ENCODE results near the gene MEF2B. TPM values are rescaled to one million over a fixed set of nuclear protein-coding genes. Genes with fewer than 3 reads are reported as not detected.

MEF2B gene
- polyA plus RNA-seq, 1 donor from 2014 or later = 0.22 TPM

DNA sequence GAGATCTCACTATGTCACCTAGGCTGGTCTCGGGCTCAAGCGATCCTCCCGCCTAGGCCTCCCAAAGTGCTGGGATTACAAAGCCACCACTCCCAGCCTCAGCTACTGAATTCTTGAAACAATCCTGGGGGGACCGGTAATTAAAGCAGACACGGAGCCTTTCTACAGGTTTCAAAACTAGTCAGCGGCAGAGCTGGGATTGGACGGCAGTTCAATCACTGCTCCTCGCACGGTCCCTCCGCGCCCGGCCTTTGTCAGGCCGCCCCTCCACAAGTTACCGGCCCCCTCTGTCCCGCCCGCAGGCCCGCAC is 21.7 kb upstream of the MEF2B start:
- Histone ChIP-seq H3F3A (ENCODE audit: insufficient read depth, low read length, poor library complexity, severe bottlenecking) (no peaks in the 10 kb centered on the region), H3K27me3 (ENCODE audit: insufficient read depth, low read depth, low read length) (no peaks in the 10 kb centered on the region), H3K9me3 (ENCODE audit: low read length) (no peaks in the 10 kb centered on the region), H3K4me2 (ENCODE audit: low read length) (peak overlapping the region; percentile 65), H4K20me1 (ENCODE audit: insufficient read depth) (no peaks in the 10 kb centered on the region), H3K4me3 (ENCODE audit: low read length) (peak overlapping the region; percentile 77), H3K36me3 (ENCODE audit: insufficient read depth, low read length) (no peaks in the 10 kb centered on the region), H3K79me2 (replicated peaks; ENCODE audit: insufficient read depth, low read length) (peaks cover 15% of the 10 kb centered on the region), H3K27ac (ENCODE audit: low read length) (peak overlapping the region; percentile 94), H3K9me2 (ENCODE audit: insufficient read depth, low read length) (no peaks in the 10 kb centered on the region), H2AFZ (ENCODE audit: low read depth, low read length) (peak overlapping the region; percentile 80), H3K9ac (ENCODE audit: low read length) (peak overlapping the region; percentile 86)
- TF ChIP-seq EP300 (conservative IDR thresholded peaks at IDR 0.05; ENCODE audit: poor library complexity, severe bottlenecking) (no peak), POLR2AphosphoS5 (IDR thresholded peaks at IDR 0.05) (no peak), MXI1 (conservative IDR thresholded peaks at IDR 0.05; ENCODE audit: poor library complexity, severe bottlenecking) (no peak), RAD21 (conservative IDR thresholded peaks at IDR 0.05) (no peak)
- TF ChIP-seq, protein P1, sequence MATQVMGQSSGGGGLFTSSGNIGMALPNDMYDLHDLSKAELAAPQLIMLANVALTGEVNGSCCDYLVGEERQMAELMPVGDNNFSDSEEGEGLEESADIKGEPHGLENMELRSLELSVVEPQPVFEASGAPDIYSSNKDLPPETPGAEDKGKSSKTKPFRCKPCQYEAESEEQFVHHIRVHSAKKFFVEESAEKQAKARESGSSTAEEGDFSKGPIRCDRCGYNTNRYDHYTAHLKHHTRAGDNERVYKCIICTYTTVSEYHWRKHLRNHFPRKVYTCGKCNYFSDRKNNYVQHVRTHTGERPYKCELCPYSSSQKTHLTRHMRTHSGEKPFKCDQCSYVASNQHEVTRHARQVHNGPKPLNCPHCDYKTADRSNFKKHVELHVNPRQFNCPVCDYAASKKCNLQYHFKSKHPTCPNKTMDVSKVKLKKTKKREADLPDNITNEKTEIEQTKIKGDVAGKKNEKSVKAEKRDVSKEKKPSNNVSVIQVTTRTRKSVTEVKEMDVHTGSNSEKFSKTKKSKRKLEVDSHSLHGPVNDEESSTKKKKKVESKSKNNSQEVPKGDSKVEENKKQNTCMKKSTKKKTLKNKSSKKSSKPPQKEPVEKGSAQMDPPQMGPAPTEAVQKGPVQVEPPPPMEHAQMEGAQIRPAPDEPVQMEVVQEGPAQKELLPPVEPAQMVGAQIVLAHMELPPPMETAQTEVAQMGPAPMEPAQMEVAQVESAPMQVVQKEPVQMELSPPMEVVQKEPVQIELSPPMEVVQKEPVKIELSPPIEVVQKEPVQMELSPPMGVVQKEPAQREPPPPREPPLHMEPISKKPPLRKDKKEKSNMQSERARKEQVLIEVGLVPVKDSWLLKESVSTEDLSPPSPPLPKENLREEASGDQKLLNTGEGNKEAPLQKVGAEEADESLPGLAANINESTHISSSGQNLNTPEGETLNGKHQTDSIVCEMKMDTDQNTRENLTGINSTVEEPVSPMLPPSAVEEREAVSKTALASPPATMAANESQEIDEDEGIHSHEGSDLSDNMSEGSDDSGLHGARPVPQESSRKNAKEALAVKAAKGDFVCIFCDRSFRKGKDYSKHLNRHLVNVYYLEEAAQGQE (IDR thresholded peaks at IDR 0.05; ENCODE audit: borderline replicate concordance) = no peak
- TF ChIP-seq, protein P2, sequence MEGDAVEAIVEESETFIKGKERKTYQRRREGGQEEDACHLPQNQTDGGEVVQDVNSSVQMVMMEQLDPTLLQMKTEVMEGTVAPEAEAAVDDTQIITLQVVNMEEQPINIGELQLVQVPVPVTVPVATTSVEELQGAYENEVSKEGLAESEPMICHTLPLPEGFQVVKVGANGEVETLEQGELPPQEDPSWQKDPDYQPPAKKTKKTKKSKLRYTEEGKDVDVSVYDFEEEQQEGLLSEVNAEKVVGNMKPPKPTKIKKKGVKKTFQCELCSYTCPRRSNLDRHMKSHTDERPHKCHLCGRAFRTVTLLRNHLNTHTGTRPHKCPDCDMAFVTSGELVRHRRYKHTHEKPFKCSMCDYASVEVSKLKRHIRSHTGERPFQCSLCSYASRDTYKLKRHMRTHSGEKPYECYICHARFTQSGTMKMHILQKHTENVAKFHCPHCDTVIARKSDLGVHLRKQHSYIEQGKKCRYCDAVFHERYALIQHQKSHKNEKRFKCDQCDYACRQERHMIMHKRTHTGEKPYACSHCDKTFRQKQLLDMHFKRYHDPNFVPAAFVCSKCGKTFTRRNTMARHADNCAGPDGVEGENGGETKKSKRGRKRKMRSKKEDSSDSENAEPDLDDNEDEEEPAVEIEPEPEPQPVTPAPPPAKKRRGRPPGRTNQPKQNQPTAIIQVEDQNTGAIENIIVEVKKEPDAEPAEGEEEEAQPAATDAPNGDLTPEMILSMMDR (IDR thresholded peaks at IDR 0.05; ENCODE audit: poor library complexity, severe bottlenecking) = no peak

DNA sequence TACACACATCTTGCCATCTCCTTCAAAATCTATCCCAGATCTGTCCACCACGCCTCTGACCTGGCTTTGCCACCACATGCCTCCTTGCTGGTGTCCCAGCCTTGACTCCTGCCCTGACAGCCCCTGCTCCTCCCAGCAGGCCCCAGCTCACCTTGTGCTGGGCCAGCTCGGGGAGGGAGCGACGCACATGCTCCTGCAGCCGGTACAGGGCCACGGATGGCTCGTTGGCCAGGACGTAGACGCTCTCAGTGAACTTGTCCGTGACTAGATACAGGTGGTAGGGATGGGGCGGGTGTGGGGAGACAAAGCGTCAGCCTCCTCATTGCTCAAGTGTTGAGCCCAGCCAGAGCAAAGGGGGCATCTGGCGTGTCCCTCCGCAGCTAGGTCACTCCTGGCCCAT is 16.7 kb upstream of the MEF2B start:
- Histone ChIP-seq H4K20me1 (ENCODE audit: insufficient read depth) (no peaks in the 10 kb centered on the region), H3K9me2 (ENCODE audit: insufficient read depth, low read length) (no peaks in the 10 kb centered on the region), H3K9ac (ENCODE audit: low read length) (no peak overlapping the region), H3K9me3 (ENCODE audit: low read length) (no peaks in the 10 kb centered on the region), H3K4me3 (ENCODE audit: low read length) (no peak overlapping the region), H3K36me3 (ENCODE audit: insufficient read depth, low read length) (no peaks in the 10 kb centered on the region), H3K27ac (ENCODE audit: low read length) (no peak overlapping the region), H3K4me2 (ENCODE audit: low read length) (no peak overlapping the region), H3F3A (ENCODE audit: insufficient read depth, low read length, poor library complexity, severe bottlenecking) (no peaks in the 10 kb centered on the region), H3K27me3 (ENCODE audit: insufficient read depth, low read depth, low read length) (no peaks in the 10 kb centered on the region), H3K79me2 (replicated peaks; ENCODE audit: insufficient read depth, low read length) (peaks cover 15% of the 10 kb centered on the region), H2AFZ (ENCODE audit: low read depth, low read length) (no peak overlapping the region)
- TF ChIP-seq, protein P1 (IDR thresholded peaks at IDR 0.05; ENCODE audit: borderline replicate concordance) = no peak
- TF ChIP-seq TAF1 (IDR thresholded peaks at IDR 0.05; ENCODE audit: low read depth) = no peak
- TF ChIP-seq, protein P2 (IDR thresholded peaks at IDR 0.05; ENCODE audit: poor library complexity, severe bottlenecking) = no peak
- TF ChIP-seq POLR2AphosphoS5 (IDR thresholded peaks at IDR 0.05) = no peak
- TF ChIP-seq SMC3 (conservative IDR thresholded peaks at IDR 0.05; ENCODE audit: poor library complexity) = no peak
- no peak for TF ChIP-seq MXI1 (conservative IDR thresholded peaks at IDR 0.05; ENCODE audit: poor library complexity, severe bottlenecking)
